NCI-H2081 (cell line): Measurements from ENCODE around the gene FRMD3.
A peak's percentile ranks its signal among the peaks of the same experiment; 100 is the strongest.

Source experiments
- DNase-seq, 2 experiments: peaks; one replicate each; lab custom pipeline; 2025; lab: John Stamatoyannopoulos, UW

The FRMD3 gene

DNA sequence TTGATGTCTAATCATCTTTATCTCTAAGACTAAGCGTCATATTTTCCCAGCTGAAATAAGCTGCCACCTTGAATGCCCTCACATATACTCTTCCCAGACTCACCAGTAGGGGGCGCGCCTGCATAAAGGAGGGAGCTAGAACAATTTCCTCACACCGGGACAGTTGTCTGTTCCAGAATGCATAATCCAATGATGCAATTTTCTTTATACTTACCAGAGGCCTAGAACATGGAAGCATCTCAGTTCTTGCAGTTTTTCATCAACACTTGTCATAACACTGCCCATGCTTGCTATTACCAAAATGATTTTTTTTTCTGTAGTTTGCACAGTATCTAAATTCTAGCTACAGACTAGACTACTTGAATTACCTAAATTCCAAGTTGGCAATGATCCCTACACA lies 203.9 kb downstream of the FRMD3 start:
- peak; percentile 65 to 77 for DNase-seq

DNA sequence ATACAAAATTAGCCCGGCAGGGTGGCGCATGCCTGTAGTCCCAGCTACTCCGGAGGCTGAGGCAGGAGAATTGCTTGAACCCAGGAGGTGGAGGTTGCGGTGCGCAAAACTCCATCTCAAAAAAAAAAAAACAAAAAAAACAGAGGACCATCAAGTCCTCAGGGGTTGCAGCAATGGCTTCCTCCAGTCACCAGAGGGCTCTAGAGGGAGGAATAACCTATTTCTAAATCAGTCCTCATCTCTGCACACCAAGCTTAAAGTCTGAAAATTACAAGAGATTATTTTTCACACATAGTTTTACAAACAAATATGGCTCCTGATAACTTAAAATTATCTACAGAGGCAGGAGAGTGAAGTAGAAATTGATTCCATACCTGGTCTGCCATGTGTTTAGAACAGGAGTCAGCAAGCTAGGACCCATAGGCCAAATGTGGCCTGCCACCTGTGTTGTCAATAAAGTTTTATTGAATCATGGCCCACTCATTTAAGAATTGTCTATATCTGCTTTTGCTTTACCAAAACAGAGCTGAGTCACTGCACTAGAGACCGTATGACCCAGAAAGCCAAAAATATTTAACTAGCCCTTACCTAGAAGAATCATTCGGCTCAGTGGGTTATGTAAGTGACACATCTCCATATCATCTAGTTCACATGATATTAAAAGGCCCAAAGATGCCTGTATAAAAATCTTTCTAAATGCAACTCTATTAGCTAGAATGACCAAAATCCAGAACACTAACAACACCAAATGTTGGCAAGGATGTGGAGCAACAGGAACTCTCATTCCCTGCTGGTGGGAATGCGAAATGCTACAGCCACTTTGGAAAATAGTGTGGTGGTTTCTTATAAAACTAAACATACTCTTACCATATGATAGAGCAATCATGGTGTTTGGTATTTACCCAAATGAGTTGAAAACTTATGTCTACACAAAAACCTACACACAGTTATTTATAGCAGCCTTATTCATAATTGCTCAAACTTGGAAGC lies 207.7 kb downstream of the FRMD3 start:
- DNase-seq, result no peak

DNA sequence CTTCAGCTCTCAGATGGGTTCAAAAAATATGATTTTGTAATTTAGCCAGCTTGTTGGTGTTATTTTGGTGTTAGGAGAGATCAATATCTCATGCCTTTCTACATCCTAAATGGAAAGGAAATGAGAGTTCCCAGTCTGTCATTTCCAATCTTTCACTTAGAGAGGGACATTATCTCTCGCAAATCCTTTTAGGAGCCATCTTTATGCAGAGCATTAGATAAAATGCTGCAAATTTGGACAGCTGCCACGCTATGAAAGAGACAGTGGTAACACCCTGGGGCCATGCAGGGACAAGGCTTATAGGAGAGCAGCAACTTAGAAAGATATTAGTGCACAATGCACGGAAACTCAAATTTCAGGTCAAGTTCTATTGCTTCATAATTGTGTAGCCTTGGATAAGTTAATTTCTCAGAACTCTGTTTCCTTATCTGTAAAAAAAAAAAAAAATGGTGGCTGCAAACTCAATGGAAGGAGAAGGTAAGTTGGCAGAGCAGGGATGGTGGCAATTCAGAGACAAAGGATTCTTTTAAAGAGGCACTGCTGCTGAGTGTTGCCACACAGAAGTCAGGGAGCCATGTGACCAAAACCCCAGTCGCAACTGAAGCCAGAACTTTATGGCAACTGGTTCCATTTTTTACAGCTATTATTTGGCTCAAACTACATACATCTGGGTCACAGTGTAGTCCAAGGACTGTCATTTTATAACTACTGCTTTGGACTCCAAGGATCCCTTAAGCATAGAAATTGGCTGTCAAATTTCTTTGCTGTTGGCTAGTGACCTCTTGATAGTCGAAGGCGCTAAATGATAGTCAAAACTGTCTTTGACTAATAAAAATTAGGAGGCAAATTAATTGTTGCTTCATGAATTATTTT lies 210.2 kb downstream of the FRMD3 start:
- no peak for DNase-seq

DNA sequence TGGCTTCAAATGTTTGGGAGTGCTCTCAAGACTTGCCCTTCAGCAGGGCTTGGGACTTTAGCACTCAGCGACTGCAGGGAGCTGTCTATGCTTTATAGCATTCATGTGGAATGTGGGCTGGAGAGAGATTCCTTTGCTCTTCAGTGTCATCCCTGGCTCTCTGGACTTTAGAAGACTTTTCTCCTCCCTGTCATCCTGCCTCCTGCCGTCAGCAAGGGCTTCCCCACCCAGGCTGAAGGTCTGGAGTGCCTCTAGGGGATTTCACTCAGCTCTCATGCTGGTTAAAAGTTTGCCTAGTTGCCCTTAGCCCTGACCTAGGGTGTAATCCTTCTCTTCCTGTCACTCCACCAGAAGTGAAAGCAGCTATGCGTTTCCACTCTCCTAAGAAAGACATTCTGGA lies 210.9 kb downstream of the FRMD3 start:
- no peak for DNase-seq

DNA sequence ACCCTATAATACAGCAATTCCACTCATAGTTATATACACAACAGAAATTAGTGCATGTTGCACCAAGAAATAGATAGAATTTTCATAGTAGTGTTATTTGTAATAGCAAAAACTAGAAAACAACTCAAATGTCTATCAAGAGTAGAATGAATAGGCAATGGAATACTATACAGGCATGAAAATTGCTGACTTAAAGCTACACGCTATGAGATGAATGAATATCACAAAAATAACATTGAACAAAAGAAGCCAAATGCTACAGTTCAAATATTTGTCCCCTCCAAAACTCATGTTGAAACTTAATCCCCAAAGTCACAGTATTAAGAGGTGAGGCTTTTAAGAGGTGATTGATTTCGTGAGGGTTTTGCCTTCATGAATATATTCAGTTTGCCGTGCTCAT lies 215.1 kb downstream of the FRMD3 start:
- no peak for DNase-seq

DNA sequence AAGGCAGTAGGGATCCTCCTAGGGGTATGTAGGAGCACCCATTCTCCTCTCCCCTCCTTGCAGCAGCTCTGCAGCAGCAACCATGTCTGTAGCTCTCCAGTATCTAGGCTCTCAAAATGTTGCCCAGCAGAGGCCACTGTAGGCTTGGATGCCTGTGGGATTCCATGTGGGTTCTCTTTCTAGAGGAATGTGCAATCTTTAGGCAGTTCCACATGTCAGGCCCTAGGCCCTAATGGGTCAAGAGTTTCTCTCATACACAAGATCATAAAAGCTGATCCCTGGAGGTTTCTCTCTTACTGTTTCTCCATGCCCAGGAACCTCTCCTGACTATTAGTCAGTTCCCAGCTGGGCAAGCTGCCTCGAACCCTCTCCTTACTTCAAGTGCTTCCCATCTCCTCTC lies 215.8 kb downstream of the FRMD3 start:
- DNase-seq, result no peak

DNA sequence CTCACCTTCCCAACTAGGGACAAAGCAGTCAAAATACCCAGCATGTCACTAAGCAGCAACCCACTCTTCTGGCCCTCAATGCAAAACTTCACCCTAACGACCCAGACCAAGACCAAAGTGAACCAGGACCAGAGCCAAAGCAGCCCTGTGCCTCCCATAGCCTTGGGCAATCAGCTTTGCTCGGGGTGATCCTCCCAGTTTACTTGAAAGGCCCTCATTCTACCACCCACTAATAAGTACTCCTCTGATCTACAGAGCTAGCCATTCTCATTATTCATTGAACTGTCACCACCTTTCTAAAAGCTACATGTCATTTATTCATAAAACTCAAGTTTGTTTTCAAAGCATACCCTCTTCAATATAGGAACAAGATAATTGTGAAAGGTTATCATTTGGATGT lies 221.0 kb downstream of the FRMD3 start:
- DNase-seq, result no peak

DNA sequence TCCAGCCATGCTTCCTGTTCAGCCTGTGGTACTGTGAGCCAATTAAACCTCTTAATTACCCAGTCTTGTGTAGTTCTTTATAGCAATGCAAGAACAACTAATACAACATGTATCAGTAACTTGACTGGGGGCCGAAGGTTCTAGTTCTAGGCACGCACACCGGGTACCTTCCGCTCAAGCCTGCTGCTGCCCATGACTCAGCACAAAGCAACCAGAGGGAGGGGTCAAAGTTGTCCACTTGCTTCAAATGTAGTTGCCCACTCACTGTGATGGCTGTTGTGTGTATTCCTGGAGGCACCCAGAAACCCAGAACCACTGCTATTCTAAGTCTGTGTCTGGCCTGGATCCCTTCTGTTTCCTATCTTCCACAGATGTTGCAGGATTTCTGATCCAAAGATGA lies 222.6 kb downstream of the FRMD3 start:
- no peak for DNase-seq

DNA sequence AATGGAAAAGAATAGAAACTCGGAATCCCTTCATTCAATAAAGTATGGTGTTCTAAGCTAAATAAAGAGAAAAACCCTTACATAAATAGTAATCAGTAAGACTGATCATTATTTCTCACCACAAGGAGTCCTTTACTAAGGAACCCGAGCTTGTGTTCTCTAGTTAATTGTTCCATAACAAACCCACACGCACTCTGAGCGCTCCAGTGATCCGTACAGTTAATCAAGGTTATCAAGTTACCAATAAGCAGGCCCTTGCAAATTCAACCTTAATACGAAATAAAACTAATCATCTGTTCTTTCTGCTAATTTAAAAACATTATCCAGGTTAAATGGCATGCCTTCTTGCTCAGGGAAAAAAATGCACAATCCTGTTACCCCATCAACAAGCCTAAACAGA lies 224.4 kb downstream of the FRMD3 start:
- peak; percentile 27 to 74 for DNase-seq

DNA sequence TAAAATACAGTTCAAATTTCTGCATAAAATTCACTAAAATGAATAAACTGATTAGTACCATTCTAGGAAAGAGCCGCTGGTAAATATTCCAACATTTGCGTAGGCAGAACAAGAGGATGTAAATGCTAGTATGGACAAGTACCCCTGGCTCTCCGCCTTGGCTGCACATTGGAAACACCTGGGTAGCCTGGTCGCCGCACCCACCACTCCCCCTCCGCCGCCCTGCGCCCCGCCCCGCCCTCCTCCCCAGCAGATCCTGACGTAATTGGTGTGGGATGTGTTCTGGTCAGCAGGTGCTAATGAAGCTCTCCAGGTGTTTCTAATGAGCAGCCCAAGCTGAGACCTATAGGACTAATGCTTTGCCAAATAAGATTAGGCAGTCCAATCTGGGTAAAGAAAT lies 225.7 kb downstream of the FRMD3 start:
- peak; percentile 65 to 87 for DNase-seq

DNA sequence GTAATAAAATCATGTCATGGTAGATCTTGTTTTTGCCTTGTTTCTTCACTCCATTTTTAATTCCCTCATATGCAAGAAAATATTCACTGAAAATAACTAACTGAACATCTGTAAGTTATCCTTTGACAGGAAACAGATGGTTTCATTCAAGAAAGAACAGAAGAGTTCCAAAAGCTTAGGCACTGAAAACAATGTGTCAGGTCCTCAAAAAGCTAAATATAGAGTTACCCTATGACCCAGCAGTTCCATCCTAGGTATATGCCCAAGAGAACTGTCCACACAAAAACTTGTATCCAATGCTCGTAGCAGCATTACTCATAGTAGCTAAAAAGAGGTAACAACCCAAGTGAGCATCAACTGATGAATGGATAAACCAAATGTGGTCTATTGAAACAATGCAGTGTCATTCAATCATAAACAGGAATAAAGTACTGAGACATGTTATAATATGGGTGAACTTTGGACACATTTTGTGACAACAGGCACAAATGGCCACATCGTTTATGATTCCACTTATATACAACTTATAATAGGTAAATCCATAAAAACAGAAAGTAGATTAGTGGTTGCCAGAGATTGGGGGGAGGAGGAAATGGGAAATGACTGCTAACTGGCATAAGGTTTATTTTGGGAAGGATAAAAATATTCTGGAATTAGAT lies 231.0 kb downstream of the FRMD3 start:
- DNase-seq, result no peak

DNA sequence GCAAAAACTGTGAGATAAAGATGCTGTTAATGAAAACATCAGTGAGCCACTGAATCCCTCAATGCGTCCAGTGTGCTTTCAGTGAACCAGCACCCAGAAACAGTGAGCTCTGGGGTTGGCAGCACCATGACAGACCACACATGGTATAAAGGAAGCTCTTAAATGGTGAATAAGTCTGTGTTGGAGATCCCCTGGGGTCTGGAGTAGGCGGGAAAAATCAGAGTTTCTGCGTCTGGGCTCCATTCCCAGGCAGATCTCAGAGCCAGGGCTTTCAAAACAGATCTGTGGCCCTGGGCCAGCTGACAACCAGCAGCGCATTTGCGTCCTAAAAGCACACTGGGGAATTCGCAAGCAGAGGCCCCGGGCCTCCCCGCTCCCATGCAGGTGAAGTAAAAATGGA lies 233.5 kb downstream of the FRMD3 start:
- DNase-seq, result peak; percentile 83 to 91

DNA sequence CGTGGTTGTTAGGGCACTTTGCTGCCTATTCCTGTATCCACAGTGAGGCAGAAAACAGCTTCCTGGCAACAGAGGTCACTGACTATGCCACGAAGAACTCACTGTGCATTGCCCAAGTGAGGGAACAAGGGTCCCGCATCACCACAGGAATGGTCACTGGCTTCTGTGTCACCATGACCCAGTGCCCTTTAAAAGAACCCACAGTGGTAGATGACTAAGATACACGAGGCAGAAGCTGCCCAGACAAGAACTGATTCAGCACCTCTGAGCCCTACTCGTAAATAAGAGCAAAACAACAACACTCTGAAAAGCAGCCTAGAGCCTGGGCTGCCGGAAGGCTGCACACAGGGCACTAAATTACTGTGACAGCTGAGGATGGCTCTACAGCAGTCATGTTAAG lies 238.6 kb downstream of the FRMD3 start:
- no peak for DNase-seq

DNA sequence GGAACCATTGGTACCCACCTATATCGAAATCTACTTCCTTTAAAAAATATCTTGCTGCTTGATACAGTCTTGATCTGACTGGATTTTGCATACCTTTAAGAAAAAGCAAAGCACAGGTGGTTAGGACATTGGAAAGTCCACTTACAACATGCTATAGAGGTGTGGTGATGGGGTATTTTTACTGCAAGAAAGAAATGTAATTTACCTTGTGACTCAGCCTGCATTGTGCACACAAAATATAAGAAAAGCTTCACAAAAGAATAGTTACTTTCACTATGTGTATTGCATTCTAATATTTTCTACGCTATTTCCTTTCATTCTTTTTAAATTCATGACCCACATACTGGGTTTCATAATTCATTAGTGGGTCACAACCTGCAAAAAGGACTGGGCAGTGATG lies 239.1 kb downstream of the FRMD3 start:
- DNase-seq, result no peak

DNA sequence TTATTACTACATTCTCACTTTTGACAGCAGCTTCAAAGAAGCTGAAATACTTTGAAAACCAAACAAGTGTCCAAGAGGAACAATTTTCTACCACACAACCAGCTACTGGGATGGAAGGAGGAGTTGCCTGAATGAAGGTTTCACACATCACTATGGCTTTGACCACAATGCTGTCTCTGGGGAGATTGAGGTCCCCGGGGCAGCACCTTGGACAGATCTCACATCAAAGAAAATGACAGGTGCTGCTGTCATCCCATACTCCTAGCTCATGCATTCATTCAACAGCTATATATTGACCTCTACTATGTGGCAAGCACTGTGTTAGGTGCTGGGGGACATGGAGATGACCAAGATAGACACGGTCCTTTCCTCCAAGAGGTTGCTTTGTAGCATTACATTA lies 242.1 kb downstream of the FRMD3 start:
- DNase-seq, result no peak

DNA sequence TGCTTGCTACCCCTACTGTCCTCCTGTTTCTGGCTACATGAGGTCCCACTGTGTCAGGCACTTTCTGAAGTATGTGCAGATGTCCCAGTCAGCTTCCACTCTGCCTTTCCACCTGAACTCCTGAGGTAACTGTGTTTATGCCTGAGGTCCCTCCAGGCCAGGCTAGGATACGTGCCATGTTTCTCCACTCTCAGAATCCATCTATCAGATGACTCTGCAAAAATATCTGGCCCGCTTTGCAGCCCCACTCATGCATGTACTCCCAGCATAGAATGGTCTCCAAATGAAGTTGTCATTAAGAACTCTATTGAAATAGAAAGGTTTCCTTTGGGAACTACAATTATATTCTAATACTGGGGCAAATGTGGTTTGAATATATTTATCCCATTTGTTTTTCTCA lies 243.4 kb downstream of the FRMD3 start:
- DNase-seq, result no peak

DNA sequence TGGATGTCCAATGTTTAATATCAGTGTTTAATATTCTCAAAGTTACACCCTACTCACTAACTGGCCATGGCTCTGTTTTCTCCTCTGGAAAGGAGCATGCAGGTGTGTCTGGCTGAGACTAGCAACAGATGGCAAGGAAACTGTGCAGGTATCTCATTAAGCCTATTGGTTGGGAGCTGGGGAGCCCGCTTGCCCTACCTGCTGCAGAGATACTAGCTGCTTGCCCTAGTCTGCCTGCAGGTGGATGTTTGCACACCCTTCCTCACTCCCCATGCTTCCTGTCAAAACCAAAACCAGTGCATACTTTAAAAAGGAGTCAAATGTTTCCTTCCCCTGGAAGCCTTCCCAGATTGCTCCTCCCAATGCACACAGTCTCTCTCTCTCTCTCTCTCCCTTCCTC lies 247.0 kb downstream of the FRMD3 start:
- DNase-seq, result no peak

DNA sequence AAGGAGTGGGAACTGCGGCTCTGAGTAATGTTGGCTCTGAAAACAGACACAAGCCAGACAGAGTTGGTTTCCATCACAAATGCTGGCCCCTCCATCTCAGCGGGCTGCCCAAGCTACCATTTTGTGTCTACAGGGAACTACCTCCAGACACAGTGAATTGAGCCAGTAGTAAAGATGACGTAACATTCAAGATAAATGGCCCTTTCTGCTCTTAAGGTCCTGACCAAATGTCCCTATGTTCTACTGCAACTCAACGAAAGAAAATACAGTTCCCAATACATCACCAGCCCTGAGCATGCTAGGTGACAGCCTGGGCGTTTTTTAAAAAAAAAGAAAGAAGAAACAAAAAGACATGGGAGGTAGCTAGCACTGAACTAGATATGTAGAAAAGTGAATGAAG lies 247.5 kb downstream of the FRMD3 start:
- no peak for DNase-seq

DNA sequence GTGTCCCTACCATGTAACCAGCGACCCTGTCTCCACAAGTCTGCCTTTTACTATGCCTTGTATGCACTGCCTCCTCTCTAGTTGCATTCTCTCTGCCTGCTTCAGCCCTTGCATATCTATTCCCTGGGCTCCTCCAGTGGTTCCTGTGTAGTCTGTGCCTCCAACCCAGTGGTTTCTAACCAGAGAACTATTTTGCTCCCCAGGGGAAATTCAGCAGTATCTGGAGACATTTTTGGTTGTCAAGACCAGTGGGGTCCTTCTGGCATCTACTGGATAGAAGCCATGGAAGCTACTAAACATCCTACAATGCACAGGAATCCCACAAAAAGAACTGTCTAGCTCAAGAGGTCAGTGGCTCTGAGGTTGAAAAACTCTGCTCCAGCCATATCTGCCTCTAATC lies 251.2 kb downstream of the FRMD3 start:
- no peak for DNase-seq

DNA sequence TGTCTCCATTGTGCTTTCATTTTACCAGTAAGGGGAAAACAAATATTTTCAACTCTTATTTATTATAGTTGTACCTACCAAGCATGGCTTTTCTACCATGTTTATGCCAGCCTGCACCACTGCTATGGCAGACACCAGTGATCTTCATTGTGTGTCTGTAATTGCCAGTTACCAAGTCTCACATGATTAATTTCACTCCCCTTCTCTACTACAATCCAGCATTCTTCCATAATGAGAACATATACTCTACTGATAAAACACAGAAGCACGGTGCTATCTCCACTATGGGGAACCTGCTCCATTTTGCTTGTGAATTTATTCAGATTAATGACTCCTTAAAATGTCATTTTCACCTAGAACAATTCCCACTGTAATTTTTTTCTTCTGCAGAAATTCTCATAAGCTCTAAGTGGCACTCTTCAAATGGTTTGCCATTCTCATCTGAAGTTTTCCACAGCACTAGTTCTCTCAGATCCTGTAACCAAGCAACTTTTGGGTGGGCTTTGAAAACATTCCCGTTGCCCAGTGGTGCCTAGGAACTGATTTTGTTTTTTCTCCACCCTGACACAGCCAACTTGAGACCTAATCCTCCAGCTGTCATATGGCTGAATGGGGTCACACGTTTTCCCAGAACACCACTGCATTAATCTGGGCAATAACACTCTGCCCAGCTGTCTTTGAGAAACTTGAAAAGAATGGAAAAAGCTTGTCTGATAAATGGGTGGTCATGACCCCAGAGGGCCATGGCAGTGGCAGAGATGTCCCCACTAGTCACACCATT lies 252.6 kb downstream of the FRMD3 start:
- no peak for DNase-seq

DNA sequence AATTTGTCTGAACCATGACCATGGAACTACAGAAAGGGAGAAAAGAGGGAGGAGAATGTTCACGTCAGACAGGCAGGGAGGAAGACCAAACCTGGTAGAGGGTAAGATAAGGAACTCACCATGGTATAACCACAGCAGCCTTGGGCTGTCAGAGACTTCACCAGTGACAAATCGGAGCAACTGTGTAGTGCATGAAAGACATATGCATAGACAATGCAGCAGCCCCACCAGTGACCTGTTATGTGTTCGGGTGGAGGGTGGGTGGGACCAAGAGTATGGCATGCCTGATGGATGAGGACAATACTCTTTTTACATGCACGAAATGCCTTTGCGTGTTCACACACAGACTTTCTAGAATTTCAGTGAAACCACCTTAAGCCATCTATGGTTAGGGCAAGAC lies 253.5 kb downstream of the FRMD3 start:
- DNase-seq, result no peak

DNA sequence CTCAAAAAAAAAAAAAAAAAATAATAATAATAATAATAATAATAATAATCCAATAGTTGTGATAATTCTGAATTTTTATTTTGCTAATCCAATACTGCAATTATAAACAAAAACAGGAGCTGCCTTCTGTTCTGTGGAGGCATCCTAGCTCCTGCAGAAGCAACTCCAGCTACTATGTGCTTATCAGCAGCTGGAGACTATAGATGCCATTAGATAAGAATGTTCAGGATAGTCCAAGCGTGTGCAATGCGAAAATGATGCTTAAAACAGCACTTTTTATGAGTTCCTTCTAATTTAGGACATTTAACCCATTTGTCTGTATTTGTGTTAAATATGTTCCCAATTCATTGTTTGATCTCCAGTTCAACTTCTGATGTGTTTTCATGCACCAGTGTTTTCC lies 254.7 kb downstream of the FRMD3 start:
- DNase-seq, result no peak
